Activated CD4-positive, alpha-beta T cell treated with anti-CD3 and anti-CD28 coated beads, Interleukin-10, Interleukin-2, amounts not matched to agents 100 ng/mL and 50 ng/mL, durations not matched to agents 16 hours and 8 hours (primary cell): ENCODE measurements around the gene RRBP1.
"Not testable (repeated sequence)": the region's sequence is repeated elsewhere in the genome, so short reads cannot be mapped to it uniquely, and the experiment has no call there.

ENCODE experiments used
- DNase-seq: peaks from one replicate; pipeline ENCODE4 v3.0.0-alpha.2; 2020

RRBP1 gene

DNA sequence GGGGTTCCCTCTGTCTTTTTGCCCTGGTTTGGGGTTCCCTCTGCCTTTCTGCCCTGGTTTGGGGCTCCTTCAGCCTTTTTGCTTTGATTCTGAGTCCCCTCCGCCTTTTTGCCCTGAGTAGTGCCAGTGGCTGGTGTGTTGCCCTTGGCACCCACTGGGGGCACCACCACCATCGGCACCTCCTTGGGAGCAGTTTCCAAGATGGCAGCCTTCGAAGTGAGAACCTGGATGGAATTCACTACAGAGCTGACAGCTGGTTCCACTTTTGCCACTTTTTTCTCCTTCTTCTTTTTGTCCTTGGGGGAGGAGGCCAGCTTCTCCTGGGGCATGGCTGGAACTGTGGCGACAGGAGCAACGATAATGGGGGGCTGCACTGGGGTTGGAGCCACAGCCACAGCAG is 22.2 kb downstream of the RRBP1 start:
- no peak for DNase-seq

DNA sequence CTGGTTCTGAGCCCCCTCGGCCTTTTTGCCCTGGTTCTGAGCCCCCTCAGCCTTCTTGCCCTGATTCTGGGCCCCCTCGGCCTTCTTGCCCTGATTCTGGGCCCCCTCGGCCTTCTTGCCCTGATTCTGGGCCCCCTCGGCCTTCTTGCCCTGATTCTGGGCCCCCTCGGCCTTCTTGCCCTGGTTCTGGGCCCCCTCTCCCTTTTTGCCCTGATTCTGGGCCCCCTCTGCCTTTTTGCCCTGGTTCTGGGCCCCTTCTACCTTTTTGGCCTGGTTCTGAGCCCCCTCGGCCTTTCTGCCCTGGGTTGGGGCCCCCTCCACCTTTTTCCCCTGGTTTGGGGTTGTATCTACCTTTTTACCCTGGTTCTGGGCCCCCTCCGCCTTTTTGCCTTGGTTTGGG is 22.7 kb downstream of the RRBP1 start:
- DNase-seq: not testable (repeated sequence)

- no peak for DNase-seq
Observed at GRCh38 chr20:17658648-17658993, 23.4 kb downstream of the RRBP1 start.

GRCh38 chr20:17657898-17658647 is 24.0 kb downstream of the RRBP1 start:
- DNase-seq: no peak

DNA sequence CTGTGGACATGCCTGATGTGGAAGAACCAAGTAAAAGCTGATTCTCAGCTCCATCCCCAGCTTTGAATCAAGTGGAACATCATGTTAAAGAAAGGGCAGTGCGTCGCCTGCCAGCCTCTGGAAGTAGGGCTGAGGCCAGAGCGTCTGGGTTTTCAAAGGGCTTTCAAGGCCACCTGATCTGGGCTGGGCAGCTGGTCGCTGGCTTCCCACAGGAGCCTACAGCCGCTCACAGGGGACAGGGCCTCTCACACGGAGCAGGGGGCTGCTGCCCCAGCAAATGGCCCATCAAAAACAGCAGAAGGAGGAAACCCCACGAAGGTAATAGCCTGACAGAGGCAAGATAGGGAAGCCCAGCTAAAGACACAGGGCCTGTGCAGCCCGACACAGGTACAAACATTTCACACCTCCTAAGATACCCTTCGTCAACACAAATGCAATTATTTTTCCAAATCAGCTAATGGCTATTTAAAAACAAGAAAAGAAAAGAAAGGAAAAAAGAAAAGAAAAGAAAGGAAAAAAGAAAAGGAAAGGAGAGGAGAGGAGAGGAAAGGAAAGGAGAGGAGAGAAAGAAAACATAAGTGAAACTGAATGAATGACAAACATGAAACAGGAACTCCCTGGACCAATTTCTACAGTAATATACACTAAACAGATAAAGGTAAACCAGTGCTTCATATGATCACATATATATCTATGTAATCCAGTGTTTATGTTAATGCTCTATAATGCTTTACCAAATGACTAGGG is 24.8 kb downstream of the RRBP1 start:
- no peak for DNase-seq

DNA sequence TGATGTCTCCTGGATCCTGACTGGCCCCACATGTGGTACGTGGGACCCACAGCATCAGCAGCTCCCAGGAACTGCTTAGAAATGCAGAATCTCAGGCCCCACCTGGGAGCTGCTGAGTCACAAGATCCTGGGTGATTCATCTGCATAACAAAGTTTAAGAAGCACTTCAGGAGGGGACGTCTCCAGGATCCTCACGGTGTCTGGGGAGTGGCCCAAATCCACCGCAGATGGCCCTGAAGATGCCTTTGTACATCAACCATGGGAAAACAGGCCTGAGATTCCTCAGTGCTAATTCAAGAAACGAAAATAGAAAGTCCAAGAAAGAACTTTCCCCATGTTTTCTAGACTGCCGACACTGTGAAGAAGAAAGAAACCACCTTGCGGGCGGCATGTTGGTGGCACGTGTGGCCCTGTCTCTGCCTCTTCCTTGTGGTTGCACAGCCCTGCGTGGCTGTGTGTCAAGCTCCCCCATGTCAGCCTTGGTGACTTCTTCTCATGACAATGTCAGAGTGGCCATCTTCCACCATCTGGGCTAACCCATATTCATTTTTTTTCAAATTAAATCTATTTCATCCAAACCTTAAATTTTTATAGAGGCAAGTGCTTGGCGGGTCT is 26.1 kb downstream of the RRBP1 start:
- DNase-seq: no peak

GRCh38 chr20:17655286-17655651 is 26.8 kb downstream of the RRBP1 start:
- no peak for DNase-seq

- no peak for DNase-seq
Observed at GRCh38 chr20:17654649-17655285, 27.3 kb downstream of the RRBP1 start.

DNA sequence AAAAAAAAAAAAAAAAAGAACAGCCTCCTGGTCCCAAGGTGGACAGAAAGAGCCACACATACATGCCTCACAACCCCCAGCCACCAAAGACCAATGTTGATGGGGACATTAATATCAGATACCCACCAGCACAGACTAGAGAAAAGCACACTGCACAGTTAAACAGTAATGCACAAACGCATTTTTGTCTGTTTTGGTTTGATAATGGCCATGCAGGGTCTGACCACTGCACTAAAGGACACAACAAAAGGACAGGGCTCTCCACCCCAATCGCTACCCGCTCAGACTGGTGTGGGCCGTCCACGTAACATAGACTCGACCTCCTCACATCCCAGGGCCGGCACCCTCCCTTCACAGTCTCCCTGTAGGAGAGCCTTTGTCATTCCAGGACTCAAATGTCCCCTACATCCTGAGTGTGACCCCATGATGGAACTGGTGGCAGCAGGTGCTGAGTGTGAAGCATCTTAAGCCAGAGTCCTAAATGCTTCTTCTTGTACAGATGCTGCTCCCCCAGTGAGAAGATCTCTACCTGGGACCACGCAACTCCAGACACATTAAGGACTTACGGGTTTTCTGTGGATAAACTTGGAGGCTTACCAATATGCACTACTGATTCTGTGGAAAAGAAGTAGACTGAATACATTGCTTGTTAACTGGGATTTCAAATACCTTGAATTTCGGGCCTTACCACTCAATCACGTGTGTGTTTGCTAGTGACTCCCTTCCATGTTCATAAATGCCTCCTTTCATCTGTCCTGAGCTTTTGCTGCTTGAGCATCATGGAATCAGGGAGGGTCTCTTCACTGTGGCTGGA is 28.0 kb downstream of the RRBP1 start:
- no peak for DNase-seq

GRCh38 chr20:17652411-17652810 is 29.6 kb downstream of the RRBP1 start:
- DNase-seq: no peak

GRCh38 chr20:17651760-17652388 is 30.2 kb downstream of the RRBP1 start:
- DNase-seq: no peak

DNA sequence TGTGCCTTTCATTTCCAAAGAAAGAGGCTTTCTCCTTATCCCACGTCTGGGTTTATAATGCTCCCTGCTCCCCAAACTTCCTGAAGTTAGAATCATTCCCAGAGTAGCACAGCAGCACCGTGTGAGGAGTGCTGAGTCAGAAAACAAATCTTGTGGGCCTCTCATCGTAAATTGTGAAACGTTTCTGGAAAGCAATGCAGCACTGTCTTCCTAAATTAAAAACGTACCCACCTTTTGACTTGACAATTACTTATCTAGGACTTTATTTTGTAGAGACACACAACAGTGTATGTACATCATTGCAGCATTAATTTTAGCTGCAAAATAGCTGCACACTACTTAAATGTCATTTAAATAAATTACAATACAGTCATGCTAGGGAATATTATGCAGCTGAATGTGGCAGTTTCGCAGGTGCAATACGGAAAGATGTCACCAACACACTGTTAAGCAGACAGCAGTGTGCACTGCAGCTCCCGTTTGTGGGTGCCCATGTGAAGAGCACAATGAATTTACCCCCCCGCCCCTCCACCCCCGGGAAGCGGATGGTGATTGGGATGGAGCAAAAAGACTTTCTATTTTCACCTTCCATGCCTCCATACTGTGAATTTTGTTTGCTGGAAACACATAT is 30.8 kb downstream of the RRBP1 start:
- DNase-seq: no peak

DNA sequence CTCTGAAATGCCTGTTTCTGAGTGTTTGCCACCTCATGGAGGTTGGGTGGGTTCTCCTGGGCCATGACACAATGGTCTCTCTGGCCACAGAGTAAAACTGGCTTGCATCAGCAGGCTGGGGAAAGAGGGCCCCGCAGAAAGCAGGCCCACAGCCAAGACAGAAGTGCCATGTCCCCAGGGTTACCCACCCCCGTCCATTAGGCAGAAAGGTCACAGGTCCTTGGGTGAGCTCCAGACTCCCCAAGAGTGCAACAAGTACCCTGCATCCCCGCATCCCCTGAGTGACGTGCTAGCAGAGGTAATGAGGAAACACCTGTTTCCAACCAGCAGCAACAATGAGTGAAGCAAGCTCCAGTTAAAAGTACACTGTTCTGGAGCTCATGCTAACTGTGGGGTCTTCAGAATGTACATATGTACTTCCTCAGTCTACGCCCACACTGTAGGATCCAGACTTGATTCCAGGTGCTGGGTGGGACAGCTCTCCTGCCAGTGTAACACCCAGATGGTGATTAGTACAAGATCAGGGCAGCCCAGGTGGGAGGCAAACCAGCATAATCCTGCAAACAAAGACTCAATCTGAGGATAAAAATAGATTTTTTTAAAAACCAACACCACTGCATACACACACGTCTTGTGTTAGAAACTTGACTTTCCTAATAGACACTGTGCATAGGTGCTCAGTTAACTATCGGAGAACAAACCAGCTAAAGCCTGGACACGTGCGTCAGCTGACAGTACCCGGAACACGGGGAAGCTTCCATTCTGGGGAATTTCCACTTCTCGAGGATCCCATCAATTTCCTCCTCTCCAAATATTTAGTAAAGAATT is 31.5 kb downstream of the RRBP1 start:
- DNase-seq: no peak

- peak; percentile 13 for DNase-seq
Observed at GRCh38 chr20:17648791-17649730, 33.0 kb downstream of the RRBP1 start.

DNA sequence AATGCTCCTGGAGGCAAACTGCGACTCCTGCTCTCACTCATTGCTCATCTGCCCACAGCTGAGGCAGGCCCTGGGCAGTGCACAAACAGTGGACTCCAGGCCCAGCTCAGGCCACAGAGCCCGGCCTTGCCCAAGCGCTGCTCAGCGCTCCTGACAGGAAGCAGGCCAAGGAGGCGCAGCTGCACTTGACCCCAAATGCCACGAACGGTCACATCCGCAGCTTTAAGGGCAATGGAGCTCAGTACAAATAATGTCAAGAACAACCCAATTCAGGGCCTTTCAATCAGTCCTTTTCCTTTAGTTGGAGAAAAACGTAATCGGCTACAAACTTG is 33.8 kb downstream of the RRBP1 start:
- no peak for DNase-seq

DNA sequence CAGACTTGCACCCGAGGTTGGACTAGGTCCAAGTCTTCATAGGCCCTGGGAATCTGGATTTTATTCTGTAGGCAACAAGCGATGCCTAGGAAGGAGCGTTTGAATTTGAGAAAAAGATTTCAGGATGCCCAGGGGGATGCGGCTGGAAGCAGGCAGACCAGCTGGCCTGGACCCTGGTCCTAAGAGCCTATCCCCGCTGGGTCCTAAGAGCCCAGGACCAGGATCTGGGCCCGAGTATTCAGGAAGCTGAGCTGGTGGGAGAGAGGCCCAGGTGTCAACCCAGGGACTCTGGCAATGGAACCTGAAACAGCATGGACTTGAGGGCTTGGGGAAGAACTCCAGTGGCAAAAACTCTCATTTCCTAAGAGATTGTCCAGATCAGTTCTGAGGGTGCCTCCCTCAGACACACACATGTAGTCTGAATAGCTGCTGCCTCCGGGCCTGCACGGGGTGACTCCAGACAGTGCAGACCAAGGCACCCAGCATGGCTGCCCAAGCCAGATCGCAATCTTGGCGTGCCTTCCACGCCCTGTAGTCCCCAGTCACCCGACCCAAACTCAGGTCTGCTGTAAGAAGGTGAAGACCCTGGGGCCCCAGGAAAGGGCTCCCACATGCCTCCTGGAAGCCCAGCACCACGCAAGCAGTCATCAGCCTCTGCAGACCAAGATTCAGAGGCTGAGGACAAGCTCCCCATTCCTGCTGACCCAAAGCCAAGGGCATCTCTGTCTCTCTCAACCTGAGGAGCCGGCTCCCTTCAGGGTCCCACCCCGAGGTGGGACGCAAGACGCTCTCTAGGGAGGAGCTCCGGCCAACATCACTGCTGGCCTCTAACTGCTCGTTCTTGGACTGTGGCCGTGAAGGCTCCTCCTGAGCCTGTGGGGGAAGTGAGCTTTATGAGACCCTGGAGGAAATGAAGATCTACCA is 34.4 kb downstream of the RRBP1 start:
- DNase-seq: no peak

DNA sequence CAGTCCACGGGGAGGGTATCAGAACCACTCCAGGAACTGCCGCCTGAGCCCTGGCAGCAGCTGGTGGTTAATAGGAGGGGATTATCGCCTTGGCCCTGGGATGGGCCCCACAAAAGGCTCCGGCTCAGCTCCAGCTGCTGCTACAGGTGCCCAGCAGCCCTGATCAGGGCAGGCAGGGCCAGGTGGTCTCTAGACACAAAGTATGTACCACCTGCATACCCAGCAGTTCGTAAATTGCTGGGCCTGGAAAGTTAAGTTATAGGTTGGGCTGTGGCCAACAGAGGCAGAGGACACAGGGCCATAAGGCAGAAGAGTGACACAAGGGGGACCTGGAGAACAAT is 35.1 kb downstream of the RRBP1 start:
- DNase-seq: no peak

GRCh38 chr20:17646209-17646960 is 35.7 kb downstream of the RRBP1 start:
- no peak for DNase-seq
